AG20443 (cell line): ENCODE data around the gene MBNL2.

Source experiments
- DNase-seq: peaks from one replicate; pipeline ENCODE4 v3.0.0; 2012; ENCODE audit warnings: low spot score, mixed read lengths

Gene MBNL2

DNA sequence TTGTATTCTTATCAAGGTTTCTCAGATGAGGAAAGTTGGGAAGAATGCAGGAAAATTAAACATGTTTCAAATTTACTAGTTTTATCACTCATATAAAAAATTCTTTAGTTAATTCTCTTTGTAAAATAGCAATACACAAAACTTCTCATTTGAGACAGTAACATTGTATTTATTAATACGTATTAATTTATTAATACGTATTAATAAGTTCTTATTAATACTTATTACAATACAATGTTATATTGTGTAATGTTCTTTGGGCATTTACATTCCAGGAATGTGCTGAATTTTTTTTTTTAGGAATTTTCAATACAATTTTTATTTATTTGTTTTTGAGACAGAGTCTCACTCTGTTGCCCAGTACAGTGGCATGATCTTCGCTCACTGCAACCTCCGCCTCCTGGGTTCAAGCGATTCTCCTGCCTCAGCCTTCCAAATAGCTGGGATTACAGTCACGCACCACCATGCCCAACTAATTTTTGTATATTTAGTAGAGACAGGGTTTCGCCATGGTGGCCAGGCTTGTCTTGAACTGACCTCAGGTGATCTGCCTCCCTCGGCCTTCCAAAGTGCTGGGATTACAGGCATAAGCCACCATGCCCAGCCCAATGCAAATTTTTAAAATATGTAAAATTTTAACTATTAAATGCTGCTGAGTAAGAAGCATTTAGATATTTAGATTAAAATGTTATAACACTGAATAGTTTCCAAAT, 31.6 kb downstream of the MBNL2 start:
- DNase-seq = no peak

DNA sequence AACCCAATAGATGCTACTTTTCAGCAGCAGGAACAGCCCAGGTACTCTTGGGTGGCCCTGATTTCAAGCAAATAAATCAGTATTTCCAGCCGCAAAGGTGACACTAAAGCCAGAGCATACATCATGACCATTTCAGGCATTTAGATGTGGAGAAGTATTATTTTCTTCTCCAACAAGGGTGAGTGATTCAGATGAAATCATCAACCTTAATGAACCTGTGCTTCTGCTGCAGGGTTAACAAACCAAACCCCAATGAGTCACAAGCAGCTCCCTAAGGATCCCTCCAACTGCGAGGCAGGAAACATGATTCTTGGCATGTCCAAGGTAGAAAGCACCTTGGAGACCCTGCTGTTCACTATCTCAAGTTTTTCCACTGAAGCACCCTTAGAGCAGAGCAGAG, 32.7 kb downstream of the MBNL2 start:
- peak; percentile 34 for DNase-seq

DNA sequence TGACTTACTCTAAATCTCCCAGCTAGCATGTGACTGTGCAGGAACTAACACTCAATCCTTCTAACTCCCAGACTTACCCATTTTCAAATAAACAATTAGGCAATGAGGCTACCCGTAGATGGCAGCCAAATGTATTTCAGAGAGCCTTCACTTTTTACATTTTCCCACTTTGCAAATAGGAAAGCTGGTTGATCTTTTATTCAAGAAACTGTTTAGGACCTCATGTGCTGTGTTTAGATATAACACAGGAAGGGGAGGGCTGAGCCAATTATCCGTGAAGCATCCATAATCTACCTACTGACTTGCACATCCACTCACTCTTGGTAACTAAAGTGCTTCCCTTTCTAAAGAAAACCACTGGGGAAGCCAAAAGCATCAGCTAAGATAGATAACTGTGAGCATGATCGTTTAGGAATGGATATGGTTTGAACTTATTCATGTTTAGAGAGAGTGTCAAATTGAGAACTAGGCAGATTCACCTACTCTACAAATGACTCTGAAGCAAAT, 33.4 kb downstream of the MBNL2 start:
- no peak for DNase-seq

DNA sequence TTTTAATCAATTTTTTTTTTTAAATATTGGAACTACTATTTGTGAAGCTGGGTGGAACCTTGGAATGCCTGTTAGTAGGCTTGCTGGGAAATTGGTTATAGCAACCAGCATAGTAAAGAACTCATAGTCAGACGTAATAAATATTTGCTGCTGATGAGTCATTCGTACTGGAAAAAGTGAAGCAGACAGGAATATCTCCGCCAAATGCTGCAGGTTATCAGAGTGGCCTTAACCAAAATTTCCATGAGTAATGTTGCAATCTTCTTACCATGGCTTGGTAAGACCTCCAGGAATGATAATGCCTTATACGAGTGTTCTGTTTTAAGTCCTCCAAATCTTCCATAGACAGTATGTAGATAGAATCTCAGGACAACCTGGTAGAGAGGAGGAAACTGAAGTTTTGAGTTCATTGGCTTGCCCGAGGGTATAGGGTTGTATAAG, 34.2 kb downstream of the MBNL2 start:
- DNase-seq = peak; percentile 69

DNA sequence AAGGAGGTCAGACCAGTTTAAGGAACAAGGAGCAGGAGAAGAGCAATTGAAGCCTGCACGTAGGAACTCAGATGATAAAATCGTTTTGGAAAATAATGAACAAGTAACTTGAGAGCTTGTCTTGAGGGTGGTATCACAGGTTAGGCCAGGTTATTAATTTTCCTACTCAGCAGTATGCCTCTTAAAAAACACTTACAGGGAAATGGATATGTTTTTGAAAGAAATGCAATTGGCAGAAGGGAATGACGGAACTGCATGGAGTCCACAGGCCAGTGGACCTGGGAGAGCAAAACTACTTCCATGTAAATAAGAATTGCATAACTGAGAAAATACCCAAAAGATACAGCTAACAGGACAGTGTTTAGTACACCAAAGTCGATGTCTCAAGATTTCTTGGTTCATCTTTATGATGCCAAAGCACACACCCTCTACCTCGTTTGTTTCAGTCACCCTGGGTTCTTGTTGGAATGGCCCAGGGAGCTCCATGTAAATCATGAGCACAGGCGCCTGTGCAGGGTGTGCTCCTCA, 35.2 kb downstream of the MBNL2 start:
- no peak for DNase-seq

DNA sequence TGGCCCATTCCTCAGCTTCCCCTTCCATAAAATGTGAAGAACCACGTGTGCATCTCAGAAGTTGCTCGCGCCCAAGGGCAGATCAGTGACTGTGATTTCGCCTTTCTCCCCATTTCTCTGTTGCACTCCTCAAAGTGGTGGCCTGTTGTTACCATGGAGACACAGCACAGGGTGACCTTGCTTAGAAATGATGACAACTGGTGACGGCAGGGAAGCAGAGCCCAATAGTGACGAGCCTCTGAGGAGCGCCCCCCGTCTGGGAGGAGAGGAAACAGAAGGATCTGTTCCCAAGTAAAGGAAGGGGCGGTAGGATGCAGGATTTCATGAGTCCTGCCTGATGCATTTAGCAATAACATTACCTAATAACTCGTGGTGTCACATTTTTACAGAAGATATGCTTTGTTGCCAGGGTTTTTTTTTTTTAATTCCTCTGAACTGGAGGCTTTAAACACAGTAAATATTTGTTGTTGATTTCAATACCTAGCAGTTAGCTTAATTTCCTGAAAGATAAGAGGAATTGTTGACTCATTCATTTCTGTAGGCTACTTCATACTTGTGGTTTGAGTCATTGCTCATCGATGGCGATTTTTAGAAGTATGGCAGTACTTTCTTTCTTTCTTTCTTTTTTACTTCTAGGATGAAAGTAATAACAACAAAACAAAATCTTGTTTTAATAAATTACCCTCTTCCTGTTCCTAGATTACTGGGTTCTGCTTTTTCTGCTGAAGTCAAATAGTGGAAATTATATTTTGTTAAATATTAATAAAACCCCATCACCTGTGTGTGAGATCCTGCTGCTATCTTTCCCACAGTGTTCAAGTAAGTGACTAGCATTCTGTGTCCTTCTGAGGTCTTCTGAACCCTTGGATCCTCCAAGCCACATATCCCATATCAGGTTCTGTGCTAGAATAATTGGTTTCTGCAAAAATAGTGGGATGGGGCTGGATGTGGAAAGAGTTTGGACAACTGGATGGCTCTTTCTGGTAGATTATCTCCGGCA, 36.0 kb downstream of the MBNL2 start:
- peak; percentile 74 for DNase-seq

DNA sequence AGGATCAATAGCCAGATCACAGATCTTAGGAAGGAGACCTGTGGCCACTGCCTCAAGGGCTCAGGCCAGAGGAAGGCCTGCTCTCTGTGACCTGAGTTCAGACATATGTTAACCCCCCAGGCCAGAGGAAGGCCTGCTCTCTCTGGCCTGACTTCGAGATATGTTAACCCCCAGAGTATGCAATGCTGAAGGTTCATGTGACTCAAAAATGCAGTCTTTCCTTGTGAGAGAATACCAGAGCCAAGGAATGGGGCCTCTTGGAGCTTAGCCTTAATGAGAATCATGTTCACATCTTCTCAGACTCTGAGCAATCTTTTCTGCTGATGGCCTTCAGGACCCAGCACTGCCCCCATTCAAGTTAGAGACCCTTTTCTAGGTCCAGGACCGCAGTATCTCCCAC, 36.7 kb downstream of the MBNL2 start:
- peak; percentile 46 for DNase-seq

DNA sequence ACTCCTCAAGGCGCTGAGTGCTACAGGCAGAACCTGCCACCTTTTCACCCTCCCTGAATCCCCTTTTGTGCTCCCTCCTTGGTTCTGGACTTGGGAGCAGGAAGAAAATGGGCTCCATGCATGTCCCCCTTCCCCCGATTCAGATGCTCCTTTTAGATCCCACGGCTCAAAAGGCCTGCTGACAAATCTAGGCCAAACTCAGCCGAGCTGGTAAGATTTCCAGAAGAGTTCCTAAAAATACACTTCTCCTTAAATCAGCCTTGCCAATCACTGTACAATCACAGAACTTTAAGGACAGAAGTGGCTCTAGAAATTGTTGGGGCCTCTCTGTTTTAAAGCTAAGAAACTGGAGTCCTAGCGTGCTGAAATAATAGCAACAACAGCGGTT, 37.3 kb downstream of the MBNL2 start:
- no peak for DNase-seq

DNA sequence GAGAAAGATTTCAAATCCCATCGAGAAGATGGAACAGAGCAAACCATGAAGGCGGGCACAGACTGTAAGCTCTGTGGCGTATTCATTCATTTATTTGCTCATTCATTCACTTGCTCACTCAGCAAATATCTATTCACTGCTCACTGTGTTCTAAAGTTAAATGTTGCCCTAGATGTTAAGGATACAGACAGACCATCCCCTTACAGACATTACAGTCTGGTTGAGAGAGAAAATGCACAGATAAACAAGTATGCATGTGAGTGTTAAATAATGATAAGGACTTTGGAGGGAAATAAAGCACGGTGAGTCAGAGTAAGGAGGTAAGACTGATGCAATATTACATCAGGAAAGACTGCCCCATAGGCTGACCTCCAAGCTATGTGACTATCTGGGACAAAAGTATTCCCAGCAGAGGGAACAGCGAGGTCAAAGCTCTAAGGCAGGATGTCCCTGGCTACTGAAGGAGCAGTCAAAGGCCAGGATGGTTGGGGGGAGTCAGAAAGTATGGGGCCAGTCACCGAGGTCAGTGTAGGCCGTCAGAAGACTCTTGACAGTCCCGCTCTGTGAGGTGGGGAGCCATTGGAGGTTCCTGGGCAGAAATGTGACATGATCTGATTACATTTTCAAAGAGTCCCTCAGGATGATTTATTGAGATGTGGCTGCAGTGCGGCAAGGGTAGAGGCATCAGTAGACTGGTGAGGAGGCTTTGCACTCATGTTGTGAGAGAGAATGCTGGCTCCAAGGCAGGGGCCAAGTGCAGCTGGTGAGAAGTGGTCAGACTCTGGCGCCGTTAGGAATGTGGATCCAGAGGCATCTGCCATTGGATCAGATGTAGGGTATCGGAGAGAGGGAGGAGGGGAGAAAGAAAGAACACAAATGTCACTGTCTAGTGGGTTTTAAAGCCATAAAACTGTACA, 37.9 kb downstream of the MBNL2 start:
- DNase-seq = peak; percentile 25

DNA sequence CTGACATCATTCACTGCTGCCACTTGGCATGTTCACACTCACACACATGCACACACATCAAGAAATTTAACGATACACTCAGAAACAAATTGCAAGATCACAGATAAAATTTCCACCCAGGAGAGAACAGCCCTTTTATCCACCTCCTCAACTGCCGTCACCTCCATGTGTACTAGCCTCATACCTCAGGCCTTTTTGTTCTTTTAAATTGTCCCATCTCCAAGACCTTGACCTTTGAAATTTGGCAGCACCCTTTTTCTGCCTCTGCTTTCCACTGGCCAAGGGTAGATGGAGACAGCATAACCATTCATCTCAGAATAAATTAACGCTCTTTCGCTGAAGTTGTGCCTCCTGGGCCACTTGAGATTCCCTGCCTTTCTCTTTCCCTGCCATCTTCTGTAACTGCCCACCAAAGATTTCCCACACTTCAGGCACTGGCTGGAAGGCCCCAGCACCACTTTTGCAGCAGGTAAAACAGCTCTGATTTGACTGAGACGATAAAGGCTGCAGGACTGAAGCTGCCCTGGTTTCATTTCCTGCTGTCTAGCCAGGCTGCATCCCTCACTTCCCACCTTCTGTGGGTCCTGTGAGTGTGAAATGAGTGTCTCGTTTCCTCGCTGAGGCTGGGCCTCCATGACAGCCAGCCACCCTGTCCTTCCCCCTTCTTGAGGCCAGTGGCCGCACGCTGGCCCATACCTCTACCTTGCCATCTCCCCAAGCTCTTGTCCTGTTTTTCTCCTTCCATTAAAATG, 39.3 kb downstream of the MBNL2 start:
- DNase-seq = no peak

DNA sequence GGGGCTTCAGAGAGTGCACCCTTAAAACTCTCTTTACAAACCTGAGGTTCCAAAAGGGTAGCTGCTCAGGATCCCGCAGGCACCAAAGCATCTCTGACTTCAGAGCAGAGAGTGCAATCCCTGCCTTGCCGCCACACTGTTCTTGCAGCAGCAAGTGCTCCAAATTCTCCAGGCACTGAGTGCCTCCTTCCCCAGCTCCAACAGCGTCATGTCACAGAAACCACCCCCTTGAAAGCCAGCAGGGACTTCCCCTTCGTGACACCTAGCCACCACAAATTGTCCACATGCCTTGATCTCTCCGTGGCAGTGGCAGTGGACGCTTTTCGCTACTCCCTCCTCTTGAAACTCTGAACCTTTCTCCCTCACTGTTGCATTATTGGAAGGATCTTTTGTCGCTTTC, 39.9 kb downstream of the MBNL2 start:
- DNase-seq = no peak

DNA sequence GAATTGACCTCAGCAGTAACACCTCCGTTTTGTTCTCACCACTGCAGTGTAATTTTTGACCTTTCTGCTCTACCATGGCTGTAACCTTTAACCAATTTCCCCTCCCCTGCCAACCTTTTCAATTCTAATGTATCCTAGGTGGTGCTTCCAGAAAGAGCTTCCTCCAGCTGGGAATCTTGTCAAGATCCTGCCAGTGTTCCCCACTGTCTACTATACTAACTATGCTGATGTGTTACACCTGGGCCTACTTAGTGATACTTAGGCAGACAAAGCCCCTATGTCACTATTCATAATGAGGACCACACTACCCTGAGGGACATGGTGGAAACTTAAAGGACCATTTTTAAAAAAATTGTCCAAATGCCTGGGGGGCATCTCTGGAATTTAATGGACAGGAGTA, 41.0 kb downstream of the MBNL2 start:
- no peak for DNase-seq

DNA sequence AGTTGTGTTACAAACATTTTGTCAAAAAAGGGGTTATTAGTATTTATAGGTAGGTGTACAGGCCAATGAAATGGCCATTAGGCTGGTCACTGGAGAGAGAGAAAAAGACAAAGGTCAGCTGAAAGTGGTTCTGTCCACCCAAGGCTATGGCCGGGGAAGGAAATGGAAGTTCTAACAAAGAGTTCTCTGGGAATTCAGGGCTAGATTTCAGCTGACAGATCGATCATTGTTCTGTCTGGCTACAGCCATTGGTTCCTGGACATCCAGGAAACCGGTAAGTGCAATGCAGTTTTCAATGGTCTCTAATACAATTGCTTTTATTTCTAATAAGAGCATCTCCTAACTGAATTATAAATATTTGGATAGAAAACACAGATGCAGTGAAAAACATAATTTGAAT, 42.5 kb downstream of the MBNL2 start:
- DNase-seq = no peak

DNA sequence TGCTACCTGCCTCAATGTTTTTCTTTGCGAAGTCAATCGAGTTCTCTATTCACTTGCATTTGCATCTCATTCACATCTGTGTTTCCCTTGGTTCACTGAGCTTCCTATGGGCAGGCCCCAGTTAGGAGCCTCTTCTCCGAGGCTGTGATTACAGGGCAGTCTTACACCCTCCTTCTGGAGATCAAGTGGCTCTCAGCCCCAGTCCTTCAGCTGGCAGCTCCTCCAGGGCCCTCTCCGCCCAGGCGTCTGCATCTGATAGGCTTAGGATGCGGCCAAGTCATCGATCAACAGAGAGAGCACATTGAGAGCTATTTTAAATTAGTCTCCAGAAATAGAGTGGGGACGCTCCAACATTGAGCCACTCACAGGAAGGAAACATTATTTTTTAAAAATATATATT, 44.2 kb downstream of the MBNL2 start:
- no peak for DNase-seq

DNA sequence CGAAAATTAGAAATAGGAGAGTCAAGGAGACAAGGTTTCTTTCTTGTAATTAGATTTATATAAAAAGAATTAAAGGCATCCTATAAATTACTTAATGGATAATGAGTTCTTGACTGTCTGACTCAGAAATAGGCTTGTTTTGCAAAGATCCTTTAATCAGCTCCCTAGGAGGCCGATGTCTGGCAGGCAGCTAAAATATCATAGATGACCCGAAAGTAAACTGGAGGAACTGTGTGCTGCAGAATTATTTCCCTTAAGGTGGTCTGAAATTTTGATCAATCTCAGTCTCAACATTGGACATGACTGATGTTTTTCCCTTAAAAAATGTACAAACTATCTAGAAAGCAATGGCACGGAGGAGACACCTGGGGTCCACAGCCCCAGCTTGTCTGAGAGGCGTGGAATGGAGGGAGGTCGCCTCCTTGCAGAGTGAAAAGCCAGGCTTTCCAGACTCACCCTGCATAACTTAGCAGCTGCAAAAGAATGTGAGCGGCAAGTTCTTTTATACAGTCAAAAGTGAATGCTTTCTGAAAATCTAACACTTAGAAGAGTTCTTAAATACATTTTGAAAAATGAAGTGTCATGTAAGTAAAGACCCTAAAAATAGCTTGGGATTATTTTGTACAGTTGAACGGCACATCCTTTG, 44.8 kb downstream of the MBNL2 start:
- DNase-seq = no peak

DNA sequence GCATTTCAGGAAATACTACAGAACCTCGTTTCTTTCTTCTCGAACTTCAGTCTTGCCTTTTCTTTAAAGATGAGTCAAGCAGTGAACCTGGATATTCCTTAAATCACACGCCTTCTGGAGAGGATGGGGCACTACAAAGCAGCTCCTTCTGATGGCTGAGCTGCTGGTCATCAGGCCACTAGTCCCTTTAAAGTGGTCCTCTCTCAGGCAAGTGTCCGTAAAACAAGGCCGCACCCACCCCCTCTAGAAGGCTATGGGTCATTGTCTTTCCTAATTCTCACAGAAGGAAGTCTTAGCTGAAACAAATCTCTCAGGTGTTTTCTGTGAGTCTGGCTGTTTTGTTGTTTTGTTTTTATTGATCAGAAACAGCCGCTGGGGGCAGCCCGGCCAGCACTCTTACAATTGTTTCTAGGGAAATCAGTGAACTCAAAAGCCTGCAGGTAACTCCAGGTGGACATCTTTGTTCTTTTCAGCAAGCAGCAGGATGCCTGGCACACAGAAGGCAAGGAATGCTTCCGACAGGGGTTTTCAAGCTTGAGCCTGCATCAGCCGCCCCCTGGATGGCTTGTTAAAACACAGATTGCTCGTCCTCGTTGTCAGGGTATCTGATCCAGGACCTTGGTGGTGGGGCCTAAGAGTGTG, 45.4 kb downstream of the MBNL2 start:
- DNase-seq = no peak

DNA sequence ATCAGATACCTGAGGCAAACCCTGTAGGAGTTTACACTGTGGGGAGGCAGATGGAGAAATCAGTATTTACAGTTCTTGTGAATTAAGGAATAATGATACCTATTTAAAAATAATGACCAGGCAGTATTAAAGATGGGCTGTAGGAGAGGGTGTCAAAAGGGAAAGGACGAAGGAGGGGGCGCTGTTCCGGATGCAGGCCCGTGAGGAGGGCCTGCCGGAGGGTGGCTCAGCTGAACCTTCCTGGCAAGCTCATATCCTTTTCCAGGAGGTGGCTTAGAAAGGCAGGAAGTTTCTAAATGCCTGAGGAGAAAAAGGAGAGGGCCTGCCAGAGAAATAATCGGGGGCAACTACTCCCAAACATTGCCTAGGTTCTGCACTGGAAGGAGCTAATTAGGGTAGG, 46.6 kb downstream of the MBNL2 start:
- DNase-seq = no peak

DNA sequence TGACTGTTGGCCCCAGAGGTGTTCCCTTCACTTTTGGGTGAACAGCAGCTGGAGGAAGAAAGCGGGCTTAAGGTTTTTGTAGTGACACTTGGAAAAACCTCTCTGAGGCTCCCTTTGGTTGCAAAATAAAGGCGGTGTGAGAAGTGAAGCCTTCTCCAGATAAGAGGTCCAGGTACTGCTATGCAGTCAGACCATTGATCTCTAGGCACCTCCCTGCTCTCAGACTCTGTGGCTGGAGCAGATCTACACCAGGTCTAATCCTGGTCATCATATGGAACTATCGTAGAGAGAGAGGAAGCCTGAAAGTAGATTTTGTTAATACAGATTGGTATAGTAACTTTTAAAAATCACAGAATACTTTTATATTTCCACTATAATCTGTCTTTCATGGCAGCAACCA, 47.5 kb downstream of the MBNL2 start:
- DNase-seq = no peak

DNA sequence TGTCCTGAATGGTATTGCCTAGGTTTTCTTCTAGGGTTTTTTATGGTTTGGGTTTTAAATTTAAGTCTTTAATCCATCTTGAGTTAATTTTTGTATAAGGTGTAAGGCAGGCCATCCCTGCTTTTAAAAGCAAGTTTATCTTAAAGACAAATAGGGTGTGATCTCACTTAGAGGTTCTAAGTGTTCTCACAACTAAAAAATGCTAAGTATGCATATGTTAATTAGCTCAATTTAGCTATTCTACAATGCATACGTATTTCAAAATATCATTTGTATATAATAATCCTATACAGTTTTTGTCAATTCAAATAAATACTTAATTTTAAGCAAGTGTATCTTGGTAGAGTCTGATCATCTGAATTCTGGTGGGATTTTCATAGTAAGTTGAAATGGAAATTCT, 50.4 kb downstream of the MBNL2 start:
- no peak for DNase-seq

DNA sequence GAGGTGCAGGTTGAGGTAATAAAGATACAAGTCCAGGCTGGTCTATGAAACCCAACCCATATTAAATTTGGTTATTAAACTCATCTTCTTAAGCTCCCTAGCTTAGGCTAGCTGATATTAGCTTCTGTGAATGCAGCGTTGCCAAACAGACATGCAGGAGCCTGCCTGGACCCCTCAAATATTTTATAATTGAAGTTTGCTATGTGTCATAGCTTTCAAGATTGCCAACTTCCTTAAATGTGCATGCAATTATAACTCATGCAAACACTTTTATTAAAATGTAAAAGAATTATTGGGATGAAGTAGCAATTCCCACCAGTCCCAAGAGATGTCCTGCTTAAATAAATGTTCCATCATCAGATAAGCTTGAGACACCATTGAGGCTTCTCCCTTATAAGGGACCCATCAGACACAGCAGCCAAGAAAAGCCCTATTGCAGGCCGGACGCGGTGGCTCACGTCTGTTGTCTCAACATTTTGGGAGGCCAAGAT, 51.3 kb downstream of the MBNL2 start:
- DNase-seq = no peak
